Measurements from ENCODE around the gene EHBP1.
A peak's percentile ranks its signal among the peaks of the same experiment; 100 is the strongest.

Gene EHBP1

GRCh38 chr2:63035169-63035568, 329.7 kb downstream of the EHBP1 start:
- DNase-seq, result no peak

GRCh38 chr2:63035660-63036059, 330.1 kb downstream of the EHBP1 start:
- DNase-seq, result no peak

GRCh38 chr2:63038034-63038433, 332.5 kb downstream of the EHBP1 start:
- DNase-seq, result no peak

DNA sequence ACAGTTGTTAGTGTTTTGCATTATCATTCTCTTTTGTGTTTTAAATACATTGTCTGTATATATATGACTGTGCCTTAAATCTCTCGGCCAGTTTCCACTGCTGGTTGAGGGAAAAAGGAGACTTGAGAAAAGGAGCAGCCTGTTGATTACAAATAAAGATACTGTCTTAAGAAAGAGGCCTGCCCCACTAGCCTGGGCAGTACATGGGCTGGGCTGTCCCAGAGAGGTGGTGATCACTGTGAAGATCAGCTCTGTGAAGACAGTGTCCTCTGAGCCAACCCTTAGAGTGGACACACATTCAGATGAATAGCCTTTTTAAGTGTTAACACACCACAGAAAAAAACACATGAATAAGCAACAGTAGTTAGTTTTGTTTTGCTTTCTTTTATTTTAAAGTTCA, 335.1 kb downstream of the EHBP1 start:
- no peak for DNase-seq

DNA sequence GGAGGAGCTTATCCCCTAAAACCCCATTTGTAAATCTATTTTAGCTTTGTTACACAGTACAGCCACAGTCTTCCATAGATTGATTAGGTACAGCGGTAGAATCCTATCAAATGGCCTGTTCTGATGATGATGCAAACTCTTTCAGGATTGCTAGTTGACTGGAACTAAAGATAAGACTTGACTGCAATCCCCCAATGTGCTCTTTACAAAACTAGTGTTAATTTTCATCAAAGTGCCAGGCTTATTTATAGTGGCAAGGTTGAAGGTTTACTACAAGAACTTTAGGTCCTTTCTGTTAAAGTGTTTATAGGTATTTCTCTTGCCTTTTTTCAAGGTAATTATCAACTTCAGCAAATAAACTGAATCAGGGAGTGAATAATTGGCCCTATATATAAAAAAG, 336.1 kb downstream of the EHBP1 start:
- no peak for DNase-seq

DNA sequence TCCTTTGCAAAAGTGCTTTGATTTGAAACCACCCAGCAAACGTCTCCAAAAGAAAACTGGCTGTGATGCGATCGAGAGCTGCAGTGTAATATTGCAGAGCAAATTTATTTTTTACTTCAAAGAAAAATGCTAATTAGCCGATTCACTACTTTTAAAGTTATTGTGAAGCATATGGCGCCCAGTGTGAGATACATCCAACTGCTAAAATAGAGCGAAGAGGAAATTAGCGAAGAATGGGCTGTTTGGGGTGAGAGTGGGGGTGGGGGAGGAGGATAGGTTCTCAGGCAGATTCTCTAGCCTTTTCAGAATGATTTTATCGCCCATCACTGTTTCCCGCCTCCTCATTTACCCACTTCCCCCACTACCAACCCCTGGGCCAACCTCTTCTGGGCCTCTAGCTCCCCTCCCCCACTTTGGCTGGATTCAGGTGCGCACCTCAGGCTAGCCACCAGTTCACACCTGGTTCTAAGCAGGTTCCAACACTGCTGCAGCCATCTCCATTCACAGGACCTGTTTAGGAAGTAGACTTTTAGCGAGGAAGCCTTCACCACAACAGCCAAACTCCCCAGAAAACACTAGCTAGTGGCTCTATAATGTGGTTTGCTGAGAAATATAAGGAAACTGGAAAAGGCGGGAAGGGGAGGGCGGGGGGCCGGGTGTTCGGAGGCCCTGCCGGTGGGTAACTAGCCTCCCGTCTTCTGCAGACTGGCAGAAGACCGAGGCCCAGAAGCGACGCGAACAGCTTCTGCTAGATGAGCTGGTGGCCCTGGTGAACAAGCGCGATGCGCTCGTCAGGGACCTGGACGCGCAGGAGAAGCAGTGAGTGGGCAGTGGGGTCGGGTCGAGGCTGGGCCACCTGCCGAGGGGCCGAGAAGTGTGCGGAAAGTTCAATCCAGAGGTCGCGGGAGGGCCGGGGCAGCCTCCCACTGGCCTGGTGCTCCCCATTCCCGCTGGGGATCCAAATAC, 339.1 kb downstream of the EHBP1 start:
- DNase-seq, result no peak

DNA sequence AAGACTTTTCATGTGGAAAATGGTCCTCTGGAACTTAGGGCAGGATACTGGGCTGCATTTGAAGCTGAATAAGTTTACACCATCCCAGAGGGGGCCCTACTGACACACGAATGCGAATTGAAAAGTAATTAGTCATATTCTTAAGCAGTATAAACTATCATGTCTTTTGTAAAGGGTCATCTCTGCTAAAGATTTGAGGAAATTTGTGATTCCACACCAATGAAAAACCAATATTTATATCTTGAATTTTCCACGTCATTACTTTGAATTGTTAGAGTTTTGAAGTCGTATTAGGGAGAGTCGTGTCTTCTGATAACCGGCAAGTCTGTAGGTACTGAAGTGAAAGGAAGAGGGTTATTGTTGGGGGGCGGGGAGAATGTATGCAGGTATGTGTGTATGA, 341.0 kb downstream of the EHBP1 start:
- no peak for DNase-seq

- DNase-seq, result no peak
Measured at GRCh38 chr2:63046961-63047320, 341.4 kb downstream of the EHBP1 start.

GRCh38 chr2:63047321-63048279, 342.1 kb downstream of the EHBP1 start:
- DNase-seq, result peak; percentile 20

DNA sequence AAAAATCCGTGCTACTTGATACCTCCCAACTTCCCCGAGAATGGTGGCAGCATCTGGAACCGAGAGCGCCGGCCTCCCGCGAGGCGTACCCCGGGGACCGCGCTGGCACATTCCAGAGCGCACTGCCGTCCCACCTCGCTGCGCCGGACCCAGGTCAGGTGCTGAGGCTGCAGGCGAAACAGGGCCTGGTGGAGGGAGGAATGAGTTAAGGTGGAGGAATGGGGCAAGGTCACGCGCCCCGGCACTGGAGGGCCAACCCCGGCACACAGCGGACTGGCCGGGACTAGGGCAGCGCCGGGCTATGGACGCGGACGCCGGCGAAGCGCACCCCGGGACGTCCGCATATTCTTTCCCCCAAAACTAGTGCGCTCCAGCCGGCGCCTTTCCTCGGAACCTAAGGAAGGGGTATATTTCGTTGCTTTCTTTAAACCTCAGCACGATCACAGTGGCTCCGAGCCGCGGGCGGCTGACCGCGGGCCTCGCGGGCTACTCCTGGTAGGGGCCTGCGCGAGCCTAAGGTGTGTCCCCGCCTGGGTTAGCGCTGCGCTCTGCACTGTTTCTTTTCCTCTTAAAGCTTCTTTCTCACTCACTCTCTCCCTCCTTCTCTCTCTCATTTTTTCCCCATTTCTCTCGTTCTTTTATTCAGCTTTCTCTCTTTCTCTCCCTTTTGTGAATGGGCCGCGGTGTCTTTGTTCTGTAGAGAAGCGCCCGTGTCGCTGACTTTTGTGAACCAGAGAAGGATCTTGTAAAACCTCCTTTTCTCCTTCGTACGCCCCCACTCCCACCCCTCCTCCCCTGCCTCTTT, 343.1 kb downstream of the EHBP1 start:
- DNase-seq, result peak; percentile 18

- no peak for DNase-seq
Measured at GRCh38 chr2:63049211-63049969, 343.9 kb downstream of the EHBP1 start.

GRCh38 chr2:63049970-63050333, 344.4 kb downstream of the EHBP1 start:
- DNase-seq, result no peak

DNA sequence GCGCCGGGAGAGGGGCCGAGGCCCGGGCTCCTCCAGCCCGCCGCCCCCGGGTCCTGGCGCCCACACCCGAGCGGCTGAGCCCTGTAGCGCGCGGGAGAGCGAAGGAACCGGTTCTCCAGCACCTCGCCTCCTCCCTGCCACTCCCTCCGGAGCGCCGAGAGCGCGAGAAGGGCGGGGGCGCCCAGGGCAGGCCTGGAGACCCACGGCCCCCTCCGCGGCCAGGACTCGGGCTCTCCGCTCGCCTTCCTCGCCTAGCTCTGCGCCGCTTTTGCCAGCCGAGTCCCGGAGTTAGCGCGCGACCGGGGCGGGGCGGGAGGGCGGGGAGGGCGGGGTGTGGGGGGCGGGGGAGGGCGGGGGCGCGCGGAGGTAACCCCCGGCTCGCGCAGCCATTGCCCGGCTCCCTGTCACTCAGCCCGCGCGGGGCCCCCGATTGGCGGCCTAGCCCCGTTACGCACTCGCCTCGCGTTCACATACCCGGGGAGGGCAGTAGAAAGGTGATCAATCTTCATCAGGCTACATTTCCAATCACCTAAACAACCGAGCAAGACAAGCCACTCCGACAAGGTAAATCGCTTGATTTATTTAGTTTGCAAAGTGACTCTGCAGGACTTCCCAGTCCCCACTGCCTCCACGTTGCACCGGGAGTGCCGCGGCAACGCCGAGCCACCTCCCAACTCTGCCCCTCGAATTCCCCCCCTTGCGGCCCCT, 345.0 kb downstream of the EHBP1 start, which contains the start of gene OTX1:
Gene OTX1, plus strand, starts transcription at position 497 of the 708 bp plus-strand sequence. CDS start 2,161 bp downstream, outside the sequence.
- peak; percentile 52 for DNase-seq

GRCh38 chr2:63051042-63051794, 345.7 kb downstream of the EHBP1 start:
- peak; percentile 29 for DNase-seq

DNA sequence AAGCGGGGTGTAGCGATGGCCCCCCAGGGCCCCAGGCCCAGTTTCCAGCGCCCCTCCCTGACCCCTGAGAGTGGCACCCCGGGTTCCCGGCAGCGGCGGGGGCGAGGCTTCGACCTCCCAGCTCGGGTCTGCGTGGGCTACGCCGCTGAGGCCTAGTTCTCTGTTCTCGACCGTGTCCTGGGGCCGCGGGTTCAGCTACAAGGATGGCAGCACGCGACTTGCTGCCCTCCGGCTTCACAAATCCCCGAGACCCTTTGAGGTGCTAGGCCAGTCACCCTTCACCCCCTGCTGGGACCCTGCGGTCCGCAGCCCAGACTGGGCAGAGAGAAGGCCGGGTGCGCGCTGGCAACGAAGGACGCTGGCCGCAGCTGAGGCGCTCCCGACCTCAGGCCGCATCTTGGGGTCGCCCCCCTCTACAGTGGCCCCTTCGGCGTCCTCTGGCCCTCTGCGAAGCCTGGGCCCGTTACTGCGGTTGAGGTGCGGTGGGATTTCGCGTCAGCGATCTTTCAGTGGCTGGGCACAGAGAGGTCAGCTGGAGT, 346.4 kb downstream of the EHBP1 start:
- no peak for DNase-seq

- no peak for DNase-seq
Measured at GRCh38 chr2:63052411-63053080, 347.0 kb downstream of the EHBP1 start.

DNA sequence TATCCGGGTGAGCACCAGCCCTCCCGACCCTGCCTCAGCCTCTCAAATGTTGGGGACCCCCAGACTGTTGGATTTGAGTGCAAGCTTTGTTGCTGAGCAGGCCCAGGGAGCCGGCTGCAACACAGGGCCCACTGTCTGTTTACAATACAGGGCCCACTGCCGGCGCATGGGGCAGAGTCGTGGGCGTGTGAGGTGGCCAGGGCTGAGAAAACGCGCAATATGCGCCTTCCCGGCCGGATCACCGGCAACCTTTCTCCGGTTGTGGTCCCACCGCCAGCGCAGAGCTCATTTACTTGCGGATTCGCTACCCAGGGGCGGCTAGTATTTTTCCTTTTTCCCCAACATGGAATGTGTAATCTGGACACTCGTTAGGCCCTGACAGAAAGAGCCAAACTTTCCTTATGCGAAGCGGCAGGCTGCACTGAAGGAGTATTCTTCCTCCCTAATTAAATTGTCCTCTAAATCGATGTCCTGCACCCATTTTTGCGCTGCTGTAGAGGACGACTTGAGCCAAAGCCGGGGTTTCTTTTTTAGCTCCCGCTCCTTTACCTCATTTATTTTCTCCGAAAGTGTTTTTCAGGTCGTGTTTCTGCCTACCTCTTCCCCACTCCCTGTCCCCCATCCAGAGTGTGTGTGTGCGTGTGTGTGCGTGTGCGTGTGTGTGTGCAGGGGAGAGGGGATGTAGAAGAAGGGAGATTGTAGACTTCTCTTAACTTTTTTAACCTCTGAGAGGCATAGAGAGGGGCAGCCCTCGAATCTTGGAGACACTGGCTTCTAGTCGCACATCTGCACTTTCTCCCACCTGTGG, 347.8 kb downstream of the EHBP1 start:
- DNase-seq, result no peak

DNA sequence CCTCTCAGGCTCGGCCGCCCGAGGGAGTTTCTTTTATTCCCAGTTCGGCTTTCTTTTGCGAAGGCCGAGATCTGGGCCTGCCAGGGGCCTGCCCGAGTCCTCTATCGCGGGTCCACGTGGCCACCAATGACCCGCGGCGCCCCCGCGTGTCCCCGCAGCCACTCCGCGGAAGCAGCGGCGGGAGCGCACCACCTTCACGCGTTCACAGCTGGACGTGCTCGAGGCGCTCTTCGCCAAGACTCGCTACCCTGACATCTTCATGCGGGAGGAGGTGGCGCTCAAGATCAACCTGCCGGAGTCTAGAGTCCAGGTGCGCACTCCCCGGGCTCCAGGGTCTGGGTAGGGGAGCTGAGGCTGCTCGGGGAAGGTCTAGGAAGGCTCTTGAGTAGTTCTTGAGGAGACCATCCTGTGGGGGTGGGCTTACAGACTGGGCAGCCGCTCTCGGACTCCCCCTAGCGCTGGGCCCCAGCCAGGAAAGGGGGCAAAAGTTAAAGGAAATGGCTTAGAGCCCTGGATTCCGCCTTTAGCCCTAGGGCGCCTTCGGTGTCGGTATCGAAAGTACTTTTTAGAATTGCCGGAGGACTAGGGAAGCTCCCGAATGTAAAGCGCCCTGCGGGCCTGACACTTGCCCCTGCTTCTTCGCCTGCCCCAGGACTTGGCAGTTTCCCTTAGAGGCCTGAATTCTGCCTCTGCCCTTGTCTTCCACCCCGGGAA, 348.5 kb downstream of the EHBP1 start:
- peak; percentile 25 for DNase-seq
